ENCODE results near the gene SLC43A3.

Gene SLC43A3

GRCh38 chr11:57458410-57459163 lies 31.7 kb upstream of the SLC43A3 start:
- Mint-ChIP-seq H3K9me3 (no peaks in the 10 kb centered on the region), H3K36me3 (ENCODE audit: low read depth) (no peaks in the 10 kb centered on the region), H3K4me3 (peak overlapping the region; percentile 81 to 83 (median 82)), H3K27me3 (ENCODE audit: low read depth) (peaks cover 86% of the 10 kb centered on the region), H3K4me1 (peaks cover 37% of the 10 kb centered on the region), H3K27ac (no peak overlapping the region)
- TF ChIP-seq, protein P1, sequence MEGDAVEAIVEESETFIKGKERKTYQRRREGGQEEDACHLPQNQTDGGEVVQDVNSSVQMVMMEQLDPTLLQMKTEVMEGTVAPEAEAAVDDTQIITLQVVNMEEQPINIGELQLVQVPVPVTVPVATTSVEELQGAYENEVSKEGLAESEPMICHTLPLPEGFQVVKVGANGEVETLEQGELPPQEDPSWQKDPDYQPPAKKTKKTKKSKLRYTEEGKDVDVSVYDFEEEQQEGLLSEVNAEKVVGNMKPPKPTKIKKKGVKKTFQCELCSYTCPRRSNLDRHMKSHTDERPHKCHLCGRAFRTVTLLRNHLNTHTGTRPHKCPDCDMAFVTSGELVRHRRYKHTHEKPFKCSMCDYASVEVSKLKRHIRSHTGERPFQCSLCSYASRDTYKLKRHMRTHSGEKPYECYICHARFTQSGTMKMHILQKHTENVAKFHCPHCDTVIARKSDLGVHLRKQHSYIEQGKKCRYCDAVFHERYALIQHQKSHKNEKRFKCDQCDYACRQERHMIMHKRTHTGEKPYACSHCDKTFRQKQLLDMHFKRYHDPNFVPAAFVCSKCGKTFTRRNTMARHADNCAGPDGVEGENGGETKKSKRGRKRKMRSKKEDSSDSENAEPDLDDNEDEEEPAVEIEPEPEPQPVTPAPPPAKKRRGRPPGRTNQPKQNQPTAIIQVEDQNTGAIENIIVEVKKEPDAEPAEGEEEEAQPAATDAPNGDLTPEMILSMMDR (IDR thresholded peaks at IDR 0.05; ENCODE audit: unreplicated experiment in 3 of 3): peak; percentile 77 to 89 (median 85)

DNA sequence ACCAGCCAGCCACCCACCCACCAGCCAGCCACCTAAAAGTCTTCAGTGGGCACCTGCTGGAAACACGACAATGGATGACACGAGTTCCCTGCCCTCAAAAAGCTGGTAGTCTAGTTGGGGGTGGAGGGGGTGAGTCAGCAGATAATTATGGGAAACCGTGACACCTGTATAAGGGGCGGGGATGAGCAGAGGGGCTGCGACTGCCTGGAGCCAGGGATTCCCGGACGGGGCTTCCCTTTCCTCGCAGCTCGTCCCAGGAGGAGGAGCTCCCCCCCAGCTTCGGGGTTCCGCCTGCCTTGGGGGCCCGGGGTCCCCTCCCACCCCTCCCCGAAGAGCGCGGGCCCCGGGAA lies 31.1 kb upstream of the SLC43A3 start:
- Mint-ChIP-seq H3K36me3 (ENCODE audit: low read depth) (no peaks in the 10 kb centered on the region), H3K27ac (no peak overlapping the region), H3K4me1 (peaks cover 32% of the 10 kb centered on the region), H3K4me3 (peak overlapping the region in 1 of 3 experiments; percentile 59), H3K27me3 (ENCODE audit: low read depth) (peaks cover 86% of the 10 kb centered on the region), H3K9me3 (no peaks in the 10 kb centered on the region)
- TF ChIP-seq, protein P1 (IDR thresholded peaks at IDR 0.05; ENCODE audit: unreplicated experiment in 3 of 3): no peak

DNA sequence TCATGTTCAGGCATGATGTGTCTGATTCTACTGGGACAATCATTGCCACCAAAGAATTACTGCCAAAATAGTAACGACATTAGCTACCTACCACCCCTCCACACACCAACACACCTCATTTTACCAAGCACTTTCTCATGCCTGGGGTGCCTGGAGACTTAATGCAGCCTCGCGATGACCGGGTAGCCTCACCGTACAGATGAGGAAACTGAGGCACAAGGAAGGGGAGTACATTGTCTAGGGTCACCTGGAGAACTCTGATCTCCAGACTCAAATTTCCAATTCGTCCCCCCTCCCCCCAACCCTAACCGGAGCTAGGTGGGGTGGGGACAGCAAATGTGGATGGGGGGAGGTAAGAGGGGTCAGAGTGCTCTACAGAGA lies 30.7 kb upstream of the SLC43A3 start:
- H3K4me3 Mint-ChIP-seq: peak overlapping the region; percentile 50 to 79 (median 59)
- peaks cover 28% of the 10 kb centered on the region for H3K4me1 Mint-ChIP-seq

GRCh38 chr11:57456960-57457642 lies 30.2 kb upstream of the SLC43A3 start:
- Mint-ChIP-seq H3K27ac (no peak overlapping the region), H3K36me3 (ENCODE audit: low read depth) (no peaks in the 10 kb centered on the region), H3K4me1 (peaks cover 25% of the 10 kb centered on the region), H3K9me3 (no peaks in the 10 kb centered on the region), H3K27me3 (ENCODE audit: low read depth) (peaks cover 80% of the 10 kb centered on the region), H3K4me3 (peak overlapping the region; percentile 50 to 79 (median 59))
- TF ChIP-seq, protein P1 (IDR thresholded peaks at IDR 0.05; ENCODE audit: unreplicated experiment in 3 of 3): peak; percentile 97 to 99 (median 98)

More for the DNA sequence above, 30.7 kb upstream of the SLC43A3 start:
- Mint-ChIP-seq H3K36me3 (ENCODE audit: low read depth) (no peaks in the 10 kb centered on the region), H3K27me3 (ENCODE audit: low read depth) (peaks cover 82% of the 10 kb centered on the region), H3K27ac (no peak overlapping the region), H3K9me3 (no peaks in the 10 kb centered on the region)
- TF ChIP-seq, protein P1 (IDR thresholded peaks at IDR 0.05; ENCODE audit: unreplicated experiment in 3 of 3): no peak

GRCh38 chr11:57453543-57454177 lies 26.7 kb upstream of the SLC43A3 start:
- Mint-ChIP-seq H3K27ac (no peak overlapping the region), H3K4me3 (no peak overlapping the region), H3K27me3 (ENCODE audit: low read depth) (peaks cover 68% of the 10 kb centered on the region), H3K9me3 (no peaks in the 10 kb centered on the region), H3K36me3 (ENCODE audit: low read depth) (no peaks in the 10 kb centered on the region), H3K4me1 (peaks cover 11% of the 10 kb centered on the region)
- TF ChIP-seq, protein P1 (IDR thresholded peaks at IDR 0.05; ENCODE audit: unreplicated experiment in 3 of 3): no peak
